ENCODE measurements around the gene DIDO1. TPM values are rescaled to one million over a fixed set of nuclear protein-coding genes. Genes with fewer than 3 reads are reported as not detected.

The DIDO1 gene
- total RNA-seq, 4 donors from 2014 or later: 67.7 to 92.9 (median 72.2) TPM

DNA sequence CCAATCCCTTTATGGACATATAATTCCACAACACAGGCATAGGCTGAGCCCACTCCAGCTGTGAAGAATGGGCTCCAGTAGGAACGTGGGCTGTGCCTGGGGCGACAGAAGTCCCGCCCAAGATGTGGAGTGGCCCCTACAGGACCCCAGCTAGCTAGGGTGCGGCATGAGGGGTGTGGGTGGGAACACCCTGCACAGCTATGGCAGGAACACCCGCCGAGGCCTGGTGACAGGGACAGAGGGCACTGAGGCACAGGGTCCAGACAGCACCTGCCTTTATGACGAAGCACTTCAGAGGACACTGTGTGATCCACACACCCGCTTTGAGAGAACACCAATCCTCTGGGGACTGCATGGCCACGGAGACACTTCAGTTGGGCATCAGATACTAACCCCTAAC, 36.4 kb downstream of the DIDO1 start:
- 93 to 96% methylated on average over 7 to 9 of the region's 9 CpGs for WGBS, 2 donors
- intact Hi-C loops (cut with DNase I): no loop called here
- no peak overlapping the region for H3K27ac ChIP-seq
- no peaks in the 10 kb centered on the region for H3K27me3 ChIP-seq
- no peaks in the 10 kb centered on the region for H3K9me3 ChIP-seq
- no peak overlapping the region for H3K4me3 ChIP-seq (replicated peaks in 1 of 3)
- no peak for TF ChIP-seq POLR2A (IDR thresholded peaks at IDR 0.05)
- TF ChIP-seq, protein P1, sequence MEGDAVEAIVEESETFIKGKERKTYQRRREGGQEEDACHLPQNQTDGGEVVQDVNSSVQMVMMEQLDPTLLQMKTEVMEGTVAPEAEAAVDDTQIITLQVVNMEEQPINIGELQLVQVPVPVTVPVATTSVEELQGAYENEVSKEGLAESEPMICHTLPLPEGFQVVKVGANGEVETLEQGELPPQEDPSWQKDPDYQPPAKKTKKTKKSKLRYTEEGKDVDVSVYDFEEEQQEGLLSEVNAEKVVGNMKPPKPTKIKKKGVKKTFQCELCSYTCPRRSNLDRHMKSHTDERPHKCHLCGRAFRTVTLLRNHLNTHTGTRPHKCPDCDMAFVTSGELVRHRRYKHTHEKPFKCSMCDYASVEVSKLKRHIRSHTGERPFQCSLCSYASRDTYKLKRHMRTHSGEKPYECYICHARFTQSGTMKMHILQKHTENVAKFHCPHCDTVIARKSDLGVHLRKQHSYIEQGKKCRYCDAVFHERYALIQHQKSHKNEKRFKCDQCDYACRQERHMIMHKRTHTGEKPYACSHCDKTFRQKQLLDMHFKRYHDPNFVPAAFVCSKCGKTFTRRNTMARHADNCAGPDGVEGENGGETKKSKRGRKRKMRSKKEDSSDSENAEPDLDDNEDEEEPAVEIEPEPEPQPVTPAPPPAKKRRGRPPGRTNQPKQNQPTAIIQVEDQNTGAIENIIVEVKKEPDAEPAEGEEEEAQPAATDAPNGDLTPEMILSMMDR (IDR thresholded peaks at IDR 0.05): no peak
- peaks cover 71 to 78% of the 10 kb centered on the region in 2 donors for H3K36me3 ChIP-seq
- DNase-seq: no peak
- peaks cover 0 to 3% of the 10 kb centered on the region in 2 donors for H3K4me1 ChIP-seq

DNA sequence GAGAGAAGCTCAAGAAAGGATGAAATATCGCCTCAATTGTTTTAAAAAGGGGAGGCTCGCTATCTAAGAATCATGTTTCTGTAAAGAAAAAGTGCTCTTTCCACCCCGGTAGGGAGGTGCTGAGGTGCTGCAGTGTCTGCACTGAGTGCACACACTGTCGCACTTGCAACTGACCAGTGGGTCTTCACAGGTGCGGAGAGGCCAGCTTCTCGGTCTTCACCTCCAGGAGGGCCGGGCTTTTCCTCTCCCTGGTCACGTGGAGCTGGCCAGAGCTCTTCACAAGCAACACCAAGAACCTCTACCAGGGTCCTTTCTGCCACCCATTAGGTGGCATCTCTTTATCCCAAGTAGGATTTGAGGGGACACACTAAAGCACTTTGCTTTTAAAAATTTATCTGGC, 36.9 kb downstream of the DIDO1 start:
- no peak overlapping the region for H3K4me3 ChIP-seq (replicated peaks in 1 of 3)
- peaks cover 0 to 3% of the 10 kb centered on the region in 2 donors for H3K4me1 ChIP-seq
- intact Hi-C loops (cut with DNase I): no loop called here
- no peak overlapping the region for H3K27ac ChIP-seq
- H3K27me3 ChIP-seq: no peaks in the 10 kb centered on the region
- H3K36me3 ChIP-seq: peaks cover 67 to 73% of the 10 kb centered on the region in 2 donors
- 96 to 98% methylated on average over 8 of the region's 8 CpGs for WGBS, 2 donors
- no peak for TF ChIP-seq POLR2A (IDR thresholded peaks at IDR 0.05)
- TF ChIP-seq, protein P1 (IDR thresholded peaks at IDR 0.05): no peak
- DNase-seq: no peak
- H3K9me3 ChIP-seq: no peaks in the 10 kb centered on the region

DNA sequence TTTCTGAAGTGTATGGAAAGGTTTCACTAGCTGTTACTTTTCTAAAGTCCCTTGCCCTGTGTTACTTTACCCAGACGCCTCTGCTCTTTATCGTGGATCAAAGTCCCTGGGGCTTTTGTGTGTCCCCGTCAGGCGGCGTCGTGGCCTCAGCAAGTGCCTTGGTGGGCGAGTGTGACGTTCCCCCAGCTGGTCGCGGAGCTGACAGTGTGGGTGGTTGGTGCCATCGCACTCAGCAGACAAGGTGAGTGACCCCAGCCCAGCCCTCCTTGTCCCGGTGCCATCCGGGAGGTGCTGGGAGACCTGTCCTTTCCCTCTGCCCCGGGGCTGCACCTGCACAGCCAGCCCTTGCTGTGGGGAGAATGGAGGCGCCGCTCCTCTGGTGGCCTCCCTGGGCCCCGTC, 37.4 kb downstream of the DIDO1 start:
- DNase-seq: no peak
- no peak overlapping the region for H3K27ac ChIP-seq
- 93 to 95% methylated on average over 15 of the region's 17 CpGs for WGBS, 2 donors
- H3K27me3 ChIP-seq: no peaks in the 10 kb centered on the region
- TF ChIP-seq, protein P1 (IDR thresholded peaks at IDR 0.05): no peak
- no peak for TF ChIP-seq POLR2A (IDR thresholded peaks at IDR 0.05)
- H3K4me3 ChIP-seq (replicated peaks in 1 of 3): no peak overlapping the region
- H3K4me1 ChIP-seq: peaks cover 0 to 3% of the 10 kb centered on the region in 2 donors
- peaks cover 62 to 68% of the 10 kb centered on the region in 2 donors for H3K36me3 ChIP-seq
- intact Hi-C loops (cut with DNase I): no loop called here
- H3K9me3 ChIP-seq: no peaks in the 10 kb centered on the region

DNA sequence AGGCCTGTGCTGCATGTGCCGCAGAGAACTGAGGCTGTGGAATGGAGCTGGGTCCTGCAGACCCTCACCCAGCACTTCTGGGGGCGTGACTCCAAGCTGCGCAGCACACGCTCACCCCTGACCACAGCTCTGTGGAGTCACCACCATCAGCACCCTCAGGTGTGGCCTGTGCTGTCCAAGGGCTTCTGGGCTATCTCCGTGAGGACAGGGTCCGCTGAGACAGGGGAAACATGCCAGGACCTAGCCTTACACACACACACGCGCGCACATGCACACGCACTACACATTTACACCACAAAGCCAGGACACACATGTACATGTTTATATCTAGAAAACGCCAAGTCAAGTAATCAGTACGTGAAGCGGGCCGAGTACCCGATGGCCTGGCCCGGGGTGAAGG, 37.9 kb downstream of the DIDO1 start:
- Histone ChIP-seq H3K27ac (no peak overlapping the region), H3K4me3 (replicated peaks in 1 of 3) (no peak overlapping the region), H3K4me1 (peaks cover 0 to 3% of the 10 kb centered on the region in 2 donors), H3K9me3 (no peaks in the 10 kb centered on the region), H3K27me3 (no peaks in the 10 kb centered on the region), H3K36me3 (peaks cover 57 to 63% of the 10 kb centered on the region in 2 donors)
- intact Hi-C loops (cut with DNase I): no loop called here
- no peak for DNase-seq
- TF ChIP-seq, protein P1 (IDR thresholded peaks at IDR 0.05): no peak
- TF ChIP-seq POLR2A (IDR thresholded peaks at IDR 0.05): no peak
- 95 to 96% methylated on average over 13 to 16 of the region's 16 CpGs for WGBS, 2 donors

DNA sequence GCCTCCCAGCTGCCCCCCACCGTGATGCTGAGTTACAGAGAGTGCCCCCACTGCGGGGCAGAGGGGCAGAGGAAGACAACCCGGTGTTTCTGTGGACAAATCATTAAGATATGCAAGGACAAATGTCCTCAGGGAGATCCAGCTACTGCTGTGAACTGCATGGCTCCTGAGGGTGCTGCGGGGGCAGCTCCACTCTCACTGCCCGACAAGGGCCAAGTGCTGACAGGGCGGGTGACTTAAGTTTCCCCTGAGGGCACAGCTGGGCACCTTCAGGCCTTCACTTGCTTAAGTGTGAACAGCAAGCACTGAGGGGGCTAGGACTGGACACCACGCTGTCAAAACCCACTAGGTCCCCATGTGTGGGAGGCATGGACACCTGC, 38.5 kb downstream of the DIDO1 start:
- 89 to 93% methylated on average over 3 to 7 of the region's 7 CpGs for WGBS, 2 donors
- Histone ChIP-seq H3K4me1 (peaks cover 0 to 3% of the 10 kb centered on the region in 2 donors), H3K27me3 (no peaks in the 10 kb centered on the region), H3K36me3 (peaks cover 52 to 58% of the 10 kb centered on the region in 2 donors), H3K9me3 (no peaks in the 10 kb centered on the region), H3K4me3 (replicated peaks in 1 of 3) (no peak overlapping the region), H3K27ac (no peak overlapping the region)
- TF ChIP-seq, protein P1 (IDR thresholded peaks at IDR 0.05): no peak
- TF ChIP-seq POLR2A (IDR thresholded peaks at IDR 0.05): no peak
- intact Hi-C loops (cut with DNase I): no loop called here
- no peak for DNase-seq
